Neural cell (in vitro differentiated cells): ENCODE results near the gene PAFAH1B1. TPM values are rescaled to one million over a fixed set of nuclear protein-coding genes. Genes with fewer than 3 reads are reported as not detected.
"Not testable (repeated sequence)": the region's sequence is repeated elsewhere in the genome, so short reads cannot be mapped to it uniquely, and the experiment has no call there.

Source experiments
- H2AFZ ChIP-seq: fragments of 200-600, 300-800 bp; sonication (generic), shearing (Covaris generic); 2 replicates; pipeline ENCODE4 v1.6.0; 2014; ENCODE audit warnings: low read depth, mild to moderate bottlenecking, antibody characterized with exemption, low read length, moderate library complexity
- H3F3A ChIP-seq: fragments of 200-600 bp; shearing (Covaris generic); 2 replicates; pipeline ENCODE4 v1.6.1; 2016; ENCODE audit warnings: mild to moderate bottlenecking, moderate library complexity, mixed read lengths, antibody characterized with exemption, low read length; ENCODE audit not compliant: insufficient read depth, poor library complexity, severe bottlenecking
- H3K27ac ChIP-seq: fragments of 200-600, 300-800 bp; sonication (generic), shearing (Covaris generic); 2 replicates; pipeline ENCODE4 v1.5.1; 2014; ENCODE audit warnings: mild to moderate bottlenecking, low read length, moderate library complexity
- H3K27me3 ChIP-seq: fragments of 300-800, 200-600 bp; sonication (generic), shearing (Covaris generic); 2 replicates; pipeline ENCODE4 v1.6.0; 2014; ENCODE audit warnings: mild to moderate bottlenecking, low read depth, low read length, moderate library complexity; ENCODE audit not compliant: insufficient read depth
- H3K36me3 ChIP-seq: fragments of 300-800, 200-600 bp; sonication (generic), shearing (Covaris generic); 2 replicates; pipeline ENCODE4 v1.5.1; 2014; ENCODE audit warnings: mild to moderate bottlenecking, antibody characterized with exemption, low read length, moderate library complexity; ENCODE audit not compliant: insufficient read depth
- H3K4me2 ChIP-seq: fragments of 300-800, 200-600 bp; sonication (generic), shearing (Covaris generic); 2 replicates; pipeline ENCODE4 v1.6.0; 2014; ENCODE audit warnings: mild to moderate bottlenecking, low read length
- H3K4me3 ChIP-seq: fragments of 300-800, 200-600 bp; sonication (generic), shearing (Covaris generic); 2 replicates; pipeline ENCODE4 v1.5.1; 2014; ENCODE audit warnings: mild to moderate bottlenecking, low read length, moderate library complexity
- H3K79me2 ChIP-seq: fragments of 200-600 bp; shearing (Covaris generic); replicated peaks from 2 replicates; pipeline ENCODE4 v1.6.0; 2014; ENCODE audit warnings: mild to moderate bottlenecking, low read length, moderate library complexity; ENCODE audit not compliant: insufficient read depth
- H3K9ac ChIP-seq: fragments of 300-800, 200-600 bp; sonication (generic), shearing (Covaris generic); 2 replicates; pipeline ENCODE4 v1.6.1; 2016; ENCODE audit warnings: mild to moderate bottlenecking, low read length, mixed read lengths
- H3K9me2 ChIP-seq: fragments of 200-600 bp; shearing (Covaris generic); 2 replicates; pipeline ENCODE4 v1.6.1; 2016; ENCODE audit warnings: mild to moderate bottlenecking, low read length, mixed read lengths; ENCODE audit not compliant: insufficient read depth
- H3K9me3 ChIP-seq: fragments of 200-600, 300-800 bp; sonication (generic), shearing (Covaris generic); 2 replicates; pipeline ENCODE4 v1.6.1; 2016; ENCODE audit warnings: mild to moderate bottlenecking, mixed run types, low read length, moderate library complexity, mixed read lengths
- H4K20me1 ChIP-seq: fragments of 200-600 bp; shearing (Covaris generic); 2 replicates; pipeline ENCODE4 v1.6.1; 2016; ENCODE audit warnings: mild to moderate bottlenecking, mixed run types; ENCODE audit not compliant: insufficient read depth
- CTCF ChIP-seq: fragments of 450-650 bp; IDR thresholded peaks from 2 replicates; pipeline ENCODE4 v1.5.1; 2014; ENCODE audit warnings: antibody characterized with exemption, mild to moderate bottlenecking, moderate library complexity; ENCODE audit not compliant: poor library complexity, severe bottlenecking
- EP300 ChIP-seq: fragments of 450-650 bp; conservative IDR thresholded peaks from 2 replicates; pipeline ENCODE4 v1.6.1; 2014; ENCODE audit warnings: antibody characterized with exemption, mild to moderate bottlenecking, moderate library complexity; ENCODE audit not compliant: poor library complexity, severe bottlenecking
- EZH2 ChIP-seq: fragments of 200-600, 300-800 bp; shearing (Covaris generic), sonication (generic); IDR thresholded peaks from 2 replicates; pipeline ENCODE4 v1.6.1; 2014; ENCODE audit warnings: antibody characterized with exemption, low read length, borderline replicate concordance, mild to moderate bottlenecking; ENCODE audit not compliant: insufficient read depth, poor library complexity, severe bottlenecking
- MXI1 ChIP-seq: fragments of 450-650 bp; conservative IDR thresholded peaks from 2 replicates; pipeline ENCODE4 v1.6.1; 2014; ENCODE audit warnings: antibody characterized with exemption, mild to moderate bottlenecking; ENCODE audit not compliant: poor library complexity, severe bottlenecking
- POLR2AphosphoS5 ChIP-seq: IDR thresholded peaks from 2 replicates; pipeline ENCODE4 v1.6.1; 2012
- RAD21 ChIP-seq: fragments of 450-650 bp; conservative IDR thresholded peaks from 2 replicates; pipeline ENCODE4 v1.6.1; 2014; ENCODE audit warnings: antibody characterized with exemption, mild to moderate bottlenecking, moderate library complexity
- REST ChIP-seq: IDR thresholded peaks from 2 replicates; pipeline ENCODE4 v1.6.1; 2012; ENCODE audit warnings: borderline replicate concordance
- SMC3 ChIP-seq: fragments of 450-650 bp; conservative IDR thresholded peaks from 2 replicates; pipeline ENCODE4 v1.6.1; 2014; ENCODE audit warnings: antibody characterized with exemption, mild to moderate bottlenecking, moderate library complexity; ENCODE audit not compliant: poor library complexity
- TAF1 ChIP-seq: IDR thresholded peaks from 2 replicates; pipeline ENCODE4 v1.6.1; 2012; ENCODE audit warnings: low read depth
- polyA plus RNA-seq: library from polyadenylated mRNA; depleted of rRNA; stranded (reverse); fragments of >200 nt; gene quantifications from 2 replicates; pipeline ENCODE4 v1.2.3, GENCODE V29; 2014

PAFAH1B1 gene
- polyA plus RNA-seq, 1 donor from 2014 or later = 305 TPM

- no peaks in the 10 kb centered on the region for H4K20me1 ChIP-seq
- peaks cover 5% of the 10 kb centered on the region for H3K79me2 ChIP-seq
- no peaks in the 10 kb centered on the region for H3K9me2 ChIP-seq
- TF ChIP-seq MXI1 (no peak), EZH2 (no peak), SMC3 (no peak), EP300 (no peak), CTCF (no peak), TAF1 (no peak), REST (no peak), POLR2AphosphoS5 (no peak), RAD21 (no peak)
- H3K4me2 ChIP-seq = no peak overlapping the region
- H3F3A ChIP-seq = no peaks in the 10 kb centered on the region
- no peak overlapping the region for H2AFZ ChIP-seq
- H3K36me3 ChIP-seq = no peaks in the 10 kb centered on the region
- no peak overlapping the region for H3K4me3 ChIP-seq
- no peak overlapping the region for H3K9ac ChIP-seq
- H3K27me3 ChIP-seq = no peaks in the 10 kb centered on the region
- no peaks in the 10 kb centered on the region for H3K9me3 ChIP-seq
- H3K27ac ChIP-seq = no peak overlapping the region
Observed at GRCh38 chr17:2672026-2672425, 78.6 kb downstream of the PAFAH1B1 start.

- not testable (repeated sequence) for H3K79me2 ChIP-seq, H3K9me3 ChIP-seq, H3K4me3 ChIP-seq, H2AFZ ChIP-seq, H3K9ac ChIP-seq, H3K4me2 ChIP-seq, H3K27me3 ChIP-seq, H3K27ac ChIP-seq, H4K20me1 ChIP-seq, H3K36me3 ChIP-seq, H3K9me2 ChIP-seq, H3F3A ChIP-seq
Observed at GRCh38 chr17:2679247-2679646, 85.8 kb downstream of the PAFAH1B1 start.

- H4K20me1 ChIP-seq = no peaks in the 10 kb centered on the region
- H3K4me2 ChIP-seq = no peak overlapping the region
Observed at GRCh38 chr17:2680961-2681360, 87.5 kb downstream of the PAFAH1B1 start.

More at GRCh38 chr17:2680961-2681360, 87.5 kb downstream of the PAFAH1B1 start:
- no peak overlapping the region for H3K27ac ChIP-seq
- TF ChIP-seq MXI1 (no peak), EP300 (no peak), RAD21 (no peak), SMC3 (no peak), CTCF (no peak), EZH2 (no peak), TAF1 (no peak), REST (no peak), POLR2AphosphoS5 (no peak)
- no peaks in the 10 kb centered on the region for H3K27me3 ChIP-seq
- H3F3A ChIP-seq = no peaks in the 10 kb centered on the region
- H3K36me3 ChIP-seq = peaks cover 12% of the 10 kb centered on the region
- no peak overlapping the region for H3K4me3 ChIP-seq
- H3K9me3 ChIP-seq = no peaks in the 10 kb centered on the region
- no peaks in the 10 kb centered on the region for H3K9me2 ChIP-seq
- H3K9ac ChIP-seq = no peak overlapping the region
- H3K79me2 ChIP-seq = peaks cover 5% of the 10 kb centered on the region
- no peak overlapping the region for H2AFZ ChIP-seq
